Left lung (tissue), 10 donors: ENCODE measurements around the gene SIRT2. TPM values are rescaled to one million over a fixed set of nuclear protein-coding genes. Genes with fewer than 3 reads are reported as not detected.

Source experiments
- ATAC-seq: fragments of 200-7000 bp; cut with Tn5 transposase; one replicate; pipeline ENCODE4 v1.9.1; 2020; ENCODE audit warnings: moderate library complexity
- DNase-seq, 4 donors: peaks; one replicate each; pipeline ENCODE4 v3.0.0-alpha.2; 2013 to 2020
- H3K27ac ChIP-seq, 2 donors: fragments of 200-600 bp; sonication (generic) in 1 of 2; one replicate each; pipeline versions ENCODE4 v1.5.0 to v1.8.0; 2020 to 2021
- H3K27me3 ChIP-seq, 2 donors: fragments of 200-600 bp; sonication (generic) in 1 of 2; one replicate each; pipeline versions ENCODE4 v1.5.0 to v1.8.0; 2020 to 2021
- H3K36me3 ChIP-seq, 2 donors: fragments of 200-600 bp; sonication (generic) in 1 of 2; one replicate each; pipeline versions ENCODE4 v1.5.0 to v1.8.0; 2020 to 2021
- H3K4me1 ChIP-seq, 2 donors: fragments of 200-600 bp; one replicate each; pipeline ENCODE4 v1.8.0; 2021
- H3K4me3 ChIP-seq, 2 donors: fragments of 200-600 bp; sonication (generic) in 1 of 2; one replicate each; pipeline versions ENCODE4 v1.5.0 to v1.8.0; 2020 to 2021; ENCODE audit warnings: mild to moderate bottlenecking in 1 of 2
- H3K9me3 ChIP-seq, 2 donors: fragments of 200-600 bp; sonication (generic) in 1 of 2; one replicate each; pipeline versions ENCODE4 v1.5.0 to v1.8.0; 2020 to 2021
- CTCF ChIP-seq, 2 donors: fragments of 200-600 bp; sonication (generic) in 1 of 2; IDR thresholded peaks; one replicate each; pipeline versions ENCODE4 v1.5.0 to v1.8.0; 2021; ENCODE audit warnings: antibody characterized with exemption in 2 of 2
- intact Hi-C, 2 donors: fragments of 100-400 bp; cut with DNase I; formaldehyde crosslinking; loops; one replicate each; pipeline versions ENCODE4 v1.11.2 to v1.14.2; 2022
- polyA plus RNA-seq, 6 donors: library from polyadenylated mRNA; unstranded; fragments of 120-200 nt; gene quantifications; one replicate each; pipeline ENCODE4 v1.2.1, GENCODE V29; 2013; ENCODE audit not compliant: insufficient read length in 6 of 6
- total RNA-seq, 2 donors: library from RNA; stranded (reverse); fragmentation: NEBNext Ultra II Directional; extraction: Animal tissue kit (Norgen Biotek cat#: 25700); gene quantifications; one replicate each; pipeline ENCODE4 v1.2.1, GENCODE V29; 2021
- donor health status: DM: no; HTN: yes; CAD: no.
- donor health status: DM: no; HTN: no; CAD: no.

SIRT2 gene
- total and polyA plus RNA-seq, 8 donors, result 49.2 to 56.1 (median 52.6) TPM

- peaks cover 0 to 5% of the 10 kb centered on the region in 2 donors for H3K9me3 ChIP-seq
- H3K4me3 ChIP-seq, result no peak overlapping the region
- intact Hi-C loops, result no loop called here
- H3K27me3 ChIP-seq, result no peaks in the 10 kb centered on the region
- no peak overlapping the region for H3K27ac ChIP-seq
- peaks cover 0 to 13% of the 10 kb centered on the region in 2 donors for H3K36me3 ChIP-seq
- DNase-seq (no peak), ATAC-seq (no peak)
- no peak for TF ChIP-seq CTCF (IDR thresholded peaks at IDR 0.05)
- H3K4me1 ChIP-seq, result peaks cover 11 to 40% of the 10 kb centered on the region in 2 donors
Measured at GRCh38 chr19:38933544-38933943, 34.1 kb upstream of the SIRT2 start.

DNA sequence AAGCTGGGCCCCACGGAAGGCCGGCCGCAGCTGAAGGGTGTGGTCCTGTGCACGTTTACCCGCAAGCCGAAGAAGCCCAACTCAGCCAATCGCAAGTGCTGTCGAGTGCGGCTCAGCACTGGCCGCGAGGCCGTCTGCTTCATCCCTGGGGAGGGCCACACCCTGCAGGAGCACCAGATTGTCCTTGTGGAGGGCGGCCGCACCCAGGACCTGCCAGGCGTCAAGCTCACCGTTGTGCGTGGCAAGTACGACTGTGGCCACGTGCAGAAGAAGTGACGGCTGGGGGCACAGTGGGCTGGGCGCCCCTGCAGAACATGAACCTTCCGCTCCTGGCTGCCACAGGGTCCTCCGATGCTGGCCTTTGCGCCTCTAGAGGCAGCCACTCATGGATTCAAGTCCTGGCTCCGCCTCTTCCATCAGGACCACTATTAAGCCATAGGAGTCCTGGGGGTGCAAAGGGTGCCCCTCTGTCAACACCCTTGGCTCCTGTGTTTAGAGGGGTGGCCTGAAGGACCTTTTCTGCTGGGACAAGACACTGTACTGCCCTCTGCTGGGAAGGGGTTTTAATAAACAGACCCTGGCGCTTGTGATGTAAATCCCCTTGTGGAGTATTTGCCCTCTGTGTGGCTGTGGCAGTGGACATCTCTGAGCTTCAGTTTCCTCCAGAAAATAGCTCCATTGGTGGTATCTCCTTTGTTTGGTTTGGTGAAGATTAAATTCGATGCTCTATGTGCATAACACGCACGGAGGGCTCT lies 33.2 kb upstream of the SIRT2 start:
- no peak for TF ChIP-seq CTCF (IDR thresholded peaks at IDR 0.05)
- intact Hi-C loops, result no loop called here
- H3K9me3 ChIP-seq, result peaks cover 0 to 5% of the 10 kb centered on the region in 2 donors
- peak overlapping the region in 1 of 2 donors; percentile 76 for H3K4me3 ChIP-seq
- ATAC-seq (no peak), DNase-seq (peak in 2 of 4 donors; percentile 23 to 74)
- no peak overlapping the region for H3K27ac ChIP-seq
- H3K4me1 ChIP-seq, result peaks cover 11 to 46% of the 10 kb centered on the region in 2 donors
- H3K27me3 ChIP-seq, result no peaks in the 10 kb centered on the region
- H3K36me3 ChIP-seq, result peaks cover 0 to 13% of the 10 kb centered on the region in 2 donors

GRCh38 chr19:38931521-38931793 lies 32.0 kb upstream of the SIRT2 start:
- no peaks in the 10 kb centered on the region for H3K27me3 ChIP-seq
- ATAC-seq (no peak), DNase-seq (peak in 1 of 4 donors; percentile 43)
- intact Hi-C loops, result no loop called here
- H3K27ac ChIP-seq, result peak overlapping the region in 1 of 2 donors; percentile 85
- peaks cover 0 to 13% of the 10 kb centered on the region in 2 donors for H3K36me3 ChIP-seq
- peaks cover 11 to 46% of the 10 kb centered on the region in 2 donors for H3K4me1 ChIP-seq
- no peak for TF ChIP-seq CTCF (IDR thresholded peaks at IDR 0.05)
- H3K4me3 ChIP-seq, result peak overlapping the region; percentile 55 to 76
- peaks cover 0 to 5% of the 10 kb centered on the region in 2 donors for H3K9me3 ChIP-seq

GRCh38 chr19:38930776-38931520 lies 31.5 kb upstream of the SIRT2 start, which contains the start of gene MRPS12:
TSS of gene MRPS12 (plus strand) at chr19:38930944. CDS start at chr19:38931295, 351 bp downstream.
- Histone ChIP-seq H3K36me3 (peaks cover 0 to 17% of the 10 kb centered on the region in 2 donors), H3K9me3 (peaks cover 0 to 5% of the 10 kb centered on the region in 2 donors), H3K4me3 (peak within 1 kb of the TSS; percentile 55 to 76), H3K27ac (peak within 1 kb of the TSS; percentile 85 to 88), H3K4me1 (peaks cover 11 to 46% of the 10 kb centered on the region in 2 donors), H3K27me3 (no peaks in the 10 kb centered on the region)
- ATAC-seq, result peak; percentile 97
- peak; percentile 96 to 100 (median 99) for DNase-seq
- intact Hi-C loops, result no loop called here
- TF ChIP-seq CTCF (IDR thresholded peaks at IDR 0.05), result no peak
